NB4 (cell line): ENCODE results near the gene ETV6.

Experiments used
- POLR2A ChIP-seq: IDR thresholded peaks from 2 replicates; pipeline ENCODE4 v1.6.1; 2011; ENCODE audit warnings: mild to moderate bottlenecking; ENCODE audit not compliant: insufficient read length; ENCODE audit errors: extremely low read depth
- TF ChIP-seq, protein P1 (sequence below): IDR thresholded peaks from one replicate; pipeline ENCODE4 v1.5.1; 2012; ENCODE audit warnings: low read depth, low read length

DNA sequence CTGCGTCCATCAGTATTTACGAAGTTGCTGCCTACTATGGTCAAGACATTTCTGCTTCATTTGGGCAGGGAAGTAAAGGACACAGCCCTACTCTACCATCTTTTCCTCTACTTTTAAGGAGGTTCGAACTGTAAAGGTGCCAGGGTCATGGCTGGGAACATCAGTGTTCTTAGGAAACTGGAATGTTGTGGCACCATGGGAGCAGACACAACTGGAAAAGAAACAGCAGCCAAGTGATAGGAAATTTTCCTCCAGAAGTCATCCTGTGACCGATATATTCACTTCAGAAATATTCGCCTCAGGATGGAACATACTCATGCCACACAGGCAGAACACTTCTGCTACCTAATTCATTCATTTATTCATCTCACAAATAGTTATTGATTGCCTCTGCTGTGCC, 104.4 kb downstream of the ETV6 start:
- TF ChIP-seq, protein P1, sequence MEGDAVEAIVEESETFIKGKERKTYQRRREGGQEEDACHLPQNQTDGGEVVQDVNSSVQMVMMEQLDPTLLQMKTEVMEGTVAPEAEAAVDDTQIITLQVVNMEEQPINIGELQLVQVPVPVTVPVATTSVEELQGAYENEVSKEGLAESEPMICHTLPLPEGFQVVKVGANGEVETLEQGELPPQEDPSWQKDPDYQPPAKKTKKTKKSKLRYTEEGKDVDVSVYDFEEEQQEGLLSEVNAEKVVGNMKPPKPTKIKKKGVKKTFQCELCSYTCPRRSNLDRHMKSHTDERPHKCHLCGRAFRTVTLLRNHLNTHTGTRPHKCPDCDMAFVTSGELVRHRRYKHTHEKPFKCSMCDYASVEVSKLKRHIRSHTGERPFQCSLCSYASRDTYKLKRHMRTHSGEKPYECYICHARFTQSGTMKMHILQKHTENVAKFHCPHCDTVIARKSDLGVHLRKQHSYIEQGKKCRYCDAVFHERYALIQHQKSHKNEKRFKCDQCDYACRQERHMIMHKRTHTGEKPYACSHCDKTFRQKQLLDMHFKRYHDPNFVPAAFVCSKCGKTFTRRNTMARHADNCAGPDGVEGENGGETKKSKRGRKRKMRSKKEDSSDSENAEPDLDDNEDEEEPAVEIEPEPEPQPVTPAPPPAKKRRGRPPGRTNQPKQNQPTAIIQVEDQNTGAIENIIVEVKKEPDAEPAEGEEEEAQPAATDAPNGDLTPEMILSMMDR: no peak
- TF ChIP-seq POLR2A: no peak
